GM19099 (cell line): ENCODE data around the gene SIVA1.

Experiments
- POLR2A ChIP-seq: IDR thresholded peaks from 3 replicates; pipeline ENCODE4 v1.6.1; 2011; ENCODE audit warnings: low read depth; ENCODE audit not compliant: insufficient read length; ENCODE audit errors: extremely low read depth

Gene SIVA1

GRCh38 chr14:104750056-104750752 lies 2.7 kb upstream of the SIVA1 start:
- TF ChIP-seq POLR2A, result no peak

GRCh38 chr14:104751539-104752422 lies 1.2 kb upstream of the SIVA1 start:
- TF ChIP-seq POLR2A, result no peak

GRCh38 chr14:104752423-104752734 lies 568 bp upstream of the SIVA1 start:
- TF ChIP-seq POLR2A, result peak; percentile 68

GRCh38 chr14:104753528-104754212 lies 723 bp downstream of the SIVA1 start:
- TF ChIP-seq POLR2A, result no peak

GRCh38 chr14:104754213-104754851 lies 1.4 kb downstream of the SIVA1 start:
- TF ChIP-seq POLR2A, result no peak

GRCh38 chr14:104755621-104756020 lies 2.7 kb downstream of the SIVA1 start:
- TF ChIP-seq POLR2A, result no peak

- no peak for TF ChIP-seq POLR2A
These were observed 3.7 kb downstream of the SIVA1 start for GRCh38 chr14:104756477-104757237.

- no peak for TF ChIP-seq POLR2A
These were observed 4.3 kb downstream of the SIVA1 start for GRCh38 chr14:104757238-104757585.

GRCh38 chr14:104757681-104758392 lies 4.9 kb downstream of the SIVA1 start:
- no peak for TF ChIP-seq POLR2A

GRCh38 chr14:104758981-104759969 lies 6.3 kb downstream of the SIVA1 start:
- no peak for TF ChIP-seq POLR2A

- no peak for TF ChIP-seq POLR2A
These were observed 12.6 kb downstream of the SIVA1 start for GRCh38 chr14:104765517-104765916.

GRCh38 chr14:104766256-104766862 lies 13.4 kb downstream of the SIVA1 start:
- TF ChIP-seq POLR2A, result no peak
